ENCODE measurements around the gene LKAAEAR1.

The LKAAEAR1 gene

DNA sequence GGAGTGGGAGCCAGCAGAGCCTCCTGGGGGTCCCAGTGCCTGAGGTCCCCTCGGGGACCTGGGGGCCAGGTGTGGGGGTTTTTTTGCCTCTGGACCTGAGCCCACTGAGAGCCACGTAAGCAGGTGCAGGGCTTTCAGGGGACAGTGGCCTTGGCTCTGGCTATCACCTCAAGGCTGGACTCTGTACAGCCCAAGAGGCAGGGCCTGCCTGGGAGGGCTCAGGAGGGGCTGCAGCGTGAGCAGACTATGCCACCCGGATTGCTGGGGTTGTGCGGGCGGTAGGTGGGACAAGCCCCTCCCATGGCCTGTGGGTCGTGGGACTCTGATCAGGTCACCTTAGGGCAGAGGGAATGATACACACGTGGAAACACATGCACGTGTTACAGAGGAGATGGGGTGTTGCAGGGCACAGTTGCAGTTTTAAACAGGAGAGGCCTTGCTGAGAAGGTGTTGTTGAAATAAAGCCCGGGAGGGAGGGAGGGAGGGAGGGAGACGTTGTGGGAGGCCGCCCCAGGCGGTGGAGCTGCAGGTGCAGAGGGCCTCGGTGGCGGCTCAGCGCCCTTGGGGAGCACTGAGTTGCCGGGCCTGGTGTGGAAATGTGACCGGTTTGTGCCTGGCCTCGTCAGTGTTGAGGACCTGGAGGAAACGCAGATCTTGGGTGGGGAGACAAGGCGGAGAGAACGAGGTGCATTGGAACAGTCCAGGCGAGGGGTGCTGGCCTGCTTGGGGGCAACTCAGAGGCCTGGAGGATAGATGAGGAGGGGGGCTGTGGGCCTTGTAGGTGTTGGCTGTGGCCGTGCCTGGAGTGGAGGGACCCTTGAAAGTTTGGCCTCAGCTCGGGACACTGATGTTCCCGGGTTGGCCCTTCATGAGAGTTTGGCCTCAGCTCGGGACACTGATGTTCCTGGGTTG is 18.9 kb downstream of the LKAAEAR1 start:
- H3K36me3 Mint-ChIP-seq (ENCODE audit: low read depth) = peaks cover 13% of the 10 kb centered on the region
- peak overlapping the region; percentile 53 for H3K27ac Mint-ChIP-seq
- no peak overlapping the region for H3K4me3 Mint-ChIP-seq
- intact Hi-C loops (cut with micrococcal nuclease) = no loop called here
- peaks cover 40% of the 10 kb centered on the region for H3K27me3 Mint-ChIP-seq
- no peaks in the 10 kb centered on the region for H3K9me3 Mint-ChIP-seq
- H3K4me1 Mint-ChIP-seq (ENCODE audit: low read depth) = peaks cover 57% of the 10 kb centered on the region

DNA sequence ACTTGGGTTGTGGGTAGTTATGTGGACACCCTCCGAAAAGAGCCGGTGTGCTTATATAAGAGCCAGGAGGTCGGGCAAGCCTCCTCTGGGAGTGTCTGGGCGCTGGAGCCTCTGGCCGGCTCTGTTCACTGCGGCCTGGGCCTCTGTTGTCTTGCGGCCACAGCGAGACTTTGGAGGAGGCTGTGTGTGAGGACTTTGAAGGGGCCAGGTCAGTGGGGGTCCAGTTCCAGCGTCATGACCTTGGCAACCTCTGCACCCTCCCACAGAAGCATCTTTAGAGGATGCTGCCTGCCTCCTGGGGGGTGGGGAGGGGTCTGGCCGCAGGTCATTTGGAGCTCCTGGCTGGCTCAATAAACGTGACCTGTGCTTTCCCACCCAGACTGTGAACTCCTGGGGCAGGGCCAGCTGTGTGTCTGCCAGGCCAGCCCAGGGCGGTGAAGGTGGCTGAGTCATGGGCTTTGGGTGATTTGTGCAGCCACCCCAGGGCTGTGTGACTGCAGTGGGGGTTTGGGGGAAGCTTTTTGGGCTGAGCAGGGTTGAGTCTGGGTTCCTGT is 20.0 kb downstream of the LKAAEAR1 start:
- peaks cover 13% of the 10 kb centered on the region for H3K36me3 Mint-ChIP-seq (ENCODE audit: low read depth)
- peak overlapping the region; percentile 92 for H3K4me3 Mint-ChIP-seq
- peak overlapping the region; percentile 90 for H3K27ac Mint-ChIP-seq
- H3K4me1 Mint-ChIP-seq (ENCODE audit: low read depth) = peaks cover 57% of the 10 kb centered on the region
- H3K27me3 Mint-ChIP-seq = peaks cover 47% of the 10 kb centered on the region
- no peaks in the 10 kb centered on the region for H3K9me3 Mint-ChIP-seq
- intact Hi-C loops (cut with micrococcal nuclease) = no loop called here

DNA sequence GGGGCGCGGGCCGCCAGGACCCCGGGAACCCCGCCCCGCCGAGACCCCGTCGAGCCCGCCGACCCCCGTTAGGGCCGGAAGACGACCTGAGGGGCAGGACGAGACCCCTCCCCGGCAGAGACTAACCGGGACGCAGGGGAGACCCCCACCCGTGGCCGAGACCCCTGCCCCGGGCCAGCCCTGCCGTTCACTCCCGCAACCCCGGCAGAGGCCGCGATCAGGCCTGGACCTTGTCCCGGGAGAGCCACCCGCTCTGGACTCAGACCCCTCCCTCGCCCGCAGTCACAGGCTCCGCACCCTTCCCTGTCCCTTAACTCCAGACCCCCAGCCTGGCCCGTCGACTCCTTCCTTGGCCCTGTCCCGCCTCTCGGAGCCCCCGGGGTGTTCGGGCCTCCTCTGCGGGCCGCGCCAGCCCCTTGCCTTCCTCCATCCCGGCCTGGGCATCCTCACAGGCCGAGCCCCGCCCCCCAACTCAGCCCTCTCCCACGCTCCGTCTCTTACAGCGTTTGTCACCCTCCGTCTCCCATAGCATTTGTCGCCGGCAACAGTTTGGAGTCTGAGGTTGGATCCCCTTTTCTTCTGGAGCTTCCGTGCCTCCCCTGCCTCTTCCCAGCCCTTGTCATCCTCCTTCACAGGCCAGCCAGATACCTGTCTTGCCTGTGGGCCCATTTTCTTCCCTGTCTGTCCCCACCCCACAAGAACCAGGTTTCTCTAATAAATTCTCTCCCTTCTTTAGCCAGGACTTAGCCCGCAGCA is 20.6 kb downstream of the LKAAEAR1 start:
- Mint-ChIP-seq H3K27ac (peak overlapping the region; percentile 90), H3K36me3 (ENCODE audit: low read depth) (peaks cover 13% of the 10 kb centered on the region), H3K9me3 (no peaks in the 10 kb centered on the region), H3K4me1 (ENCODE audit: low read depth) (peaks cover 57% of the 10 kb centered on the region), H3K27me3 (peaks cover 44% of the 10 kb centered on the region), H3K4me3 (peak overlapping the region; percentile 92)
- intact Hi-C loops (cut with micrococcal nuclease) = loop anchor here (2.0 kb wide), 1 partner anchor 83 kb away; the partner anchor contains the start of gene PRPF6

DNA sequence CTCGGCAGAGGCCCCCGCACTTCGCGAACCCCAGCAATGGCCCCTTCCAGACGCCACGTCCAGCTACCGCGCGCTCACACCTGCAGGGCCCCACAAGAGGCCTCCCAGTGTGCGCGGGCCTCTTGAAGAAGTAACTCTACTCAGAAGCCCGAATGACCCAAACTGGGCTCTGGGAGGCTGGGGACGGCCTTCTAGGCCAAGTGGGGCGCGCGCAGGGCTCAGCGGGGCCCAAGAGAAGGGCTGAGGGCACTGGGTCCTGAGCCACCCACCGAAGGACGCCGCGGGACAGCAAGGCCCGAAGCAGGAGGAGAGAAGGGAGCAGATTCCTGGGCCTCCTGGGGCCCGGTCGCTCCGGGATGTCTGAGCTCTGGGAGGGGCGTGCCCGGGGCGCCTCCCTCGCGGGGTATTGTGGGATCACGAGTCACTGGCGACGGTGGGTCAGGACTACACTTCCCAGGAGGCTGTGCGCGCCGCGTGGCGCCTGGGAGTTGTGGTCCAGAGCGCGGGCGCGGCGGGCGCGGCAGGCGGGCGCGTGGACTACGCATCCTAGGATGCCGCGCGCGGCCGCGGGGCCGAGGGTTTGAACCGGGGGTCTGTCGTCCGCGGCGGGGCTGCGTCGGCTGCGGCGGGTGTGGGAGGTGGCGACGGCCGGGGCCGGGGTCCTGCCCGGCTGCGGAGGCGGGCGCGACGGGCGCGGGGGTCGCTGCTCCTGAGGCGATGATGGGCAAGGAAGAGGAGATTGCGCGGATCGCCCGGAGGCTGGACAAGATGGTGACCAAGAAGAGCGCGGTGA is 21.4 kb downstream of the LKAAEAR1 start, which contains the start of gene TCEA2:
Gene TCEA2, plus strand, starts transcription at position 603 of the 793 bp plus-strand sequence. Its CDS starts 115 bp downstream, at position 718.
- H3K36me3 Mint-ChIP-seq (ENCODE audit: low read depth) = peaks cover 13% of the 10 kb centered on the region
- H3K9me3 Mint-ChIP-seq = no peaks in the 10 kb centered on the region
- H3K27ac Mint-ChIP-seq = peak within 1 kb of the TSS; percentile 90
- H3K27me3 Mint-ChIP-seq = peaks cover 43% of the 10 kb centered on the region
- H3K4me1 Mint-ChIP-seq (ENCODE audit: low read depth) = peaks cover 55% of the 10 kb centered on the region
- H3K4me3 Mint-ChIP-seq = peak within 1 kb of the TSS; percentile 92
- intact Hi-C loops (cut with micrococcal nuclease) = loop anchor here (2.0 kb wide), 1 partner anchor 82 kb away; the partner anchor contains the start of gene PRPF6

DNA sequence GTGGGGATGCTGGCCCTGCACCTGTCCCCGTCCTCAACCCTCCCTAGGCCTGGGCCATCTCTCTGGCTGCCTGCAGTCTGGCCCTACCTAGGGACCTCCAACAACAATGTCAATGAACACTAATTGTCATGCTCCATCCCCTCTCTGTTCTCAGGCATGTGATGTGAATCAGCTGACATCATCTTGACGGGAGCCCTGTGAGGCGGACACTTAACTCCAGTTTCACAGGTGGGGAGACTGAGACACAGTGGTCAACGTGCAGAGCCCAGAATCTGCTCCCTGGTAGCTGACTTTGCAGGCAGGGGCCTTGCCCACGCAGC is 22.0 kb downstream of the LKAAEAR1 start:
- Mint-ChIP-seq H3K36me3 (ENCODE audit: low read depth) (peaks cover 13% of the 10 kb centered on the region), H3K4me1 (ENCODE audit: low read depth) (peaks cover 55% of the 10 kb centered on the region), H3K27me3 (peaks cover 46% of the 10 kb centered on the region), H3K27ac (peak overlapping the region; percentile 90), H3K4me3 (peak overlapping the region; percentile 92), H3K9me3 (no peaks in the 10 kb centered on the region)
- intact Hi-C loops (cut with micrococcal nuclease) = loop anchor here (2.0 kb wide), 1 partner anchor 81 kb away; the partner anchor contains the start of gene PRPF6

DNA sequence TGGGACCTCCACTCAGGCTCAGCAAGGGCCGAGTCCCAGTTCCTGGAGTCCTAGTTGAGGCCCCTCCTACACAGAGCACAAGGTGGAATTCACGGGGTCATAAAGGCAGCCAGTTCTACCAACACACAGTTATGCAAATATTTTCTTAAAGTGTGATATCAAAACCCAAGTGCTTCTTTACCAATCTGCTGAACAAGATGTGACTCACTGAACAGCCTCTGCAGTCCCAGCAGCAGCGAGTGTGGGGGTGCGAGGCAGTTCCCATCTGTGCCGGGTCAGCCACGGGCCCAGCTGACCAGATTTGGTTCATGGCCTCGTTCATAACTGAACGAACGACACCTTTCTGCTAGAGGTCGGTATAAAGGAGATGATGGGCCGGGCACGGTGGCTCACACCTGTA is 25.7 kb downstream of the LKAAEAR1 start:
- intact Hi-C loops (cut with micrococcal nuclease) = no loop called here
- H3K4me3 Mint-ChIP-seq = no peak overlapping the region

DNA sequence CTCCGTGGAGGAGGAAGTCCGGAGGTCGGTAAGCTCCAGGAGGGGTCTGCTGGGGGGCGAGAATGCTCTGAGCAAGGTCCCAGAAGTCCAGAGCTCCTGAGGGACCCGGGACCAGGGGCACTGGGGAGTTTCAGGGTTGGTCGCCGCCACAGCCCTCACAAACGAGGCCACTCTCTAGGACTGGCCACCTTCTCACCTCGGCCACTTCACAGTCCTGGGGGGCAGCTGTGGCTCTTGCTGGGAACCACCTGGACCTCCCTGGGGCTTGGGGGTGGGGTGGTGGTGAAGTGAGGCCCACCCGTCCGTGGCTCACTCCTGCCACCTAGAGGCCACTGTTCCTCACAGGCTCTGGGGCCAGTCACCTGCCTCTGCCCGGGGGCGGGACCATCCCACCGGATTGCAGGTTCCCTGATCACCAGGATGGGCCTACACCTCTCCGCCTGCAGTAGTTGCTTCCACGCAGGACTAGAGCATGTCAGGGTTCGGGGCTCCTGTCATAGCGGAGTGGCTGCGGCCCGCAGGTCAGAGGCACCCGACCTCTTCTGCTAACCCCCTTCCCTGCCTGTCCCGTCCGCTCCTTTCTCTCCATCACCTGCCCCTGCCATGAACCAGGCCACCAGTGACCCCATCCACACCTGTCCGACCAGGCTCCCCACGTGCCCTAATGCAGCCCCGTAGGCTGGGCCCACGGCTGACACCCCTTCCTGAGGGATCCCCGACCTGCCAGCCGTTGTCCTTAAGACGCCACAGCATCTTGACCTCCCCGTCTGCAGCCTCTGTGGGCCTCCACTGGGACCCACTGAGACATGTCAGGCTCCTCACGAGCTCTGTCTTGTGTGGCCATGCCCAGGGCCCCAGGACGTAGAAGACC is 26.3 kb downstream of the LKAAEAR1 start:
- Mint-ChIP-seq H3K4me3 (no peak overlapping the region), H3K27me3 (peaks cover 63% of the 10 kb centered on the region), H3K36me3 (ENCODE audit: low read depth) (peaks cover 2% of the 10 kb centered on the region), H3K9me3 (no peaks in the 10 kb centered on the region), H3K4me1 (ENCODE audit: low read depth) (peaks cover 40% of the 10 kb centered on the region), H3K27ac (peak overlapping the region; percentile 28)
- intact Hi-C loops (cut with micrococcal nuclease) = no loop called here

More for the DNA sequence above, 25.7 kb downstream of the LKAAEAR1 start:
- Mint-ChIP-seq H3K9me3 (no peaks in the 10 kb centered on the region), H3K27me3 (peaks cover 56% of the 10 kb centered on the region), H3K36me3 (ENCODE audit: low read depth) (peaks cover 8% of the 10 kb centered on the region), H3K27ac (peak overlapping the region; percentile 28), H3K4me1 (ENCODE audit: low read depth) (peaks cover 40% of the 10 kb centered on the region)

DNA sequence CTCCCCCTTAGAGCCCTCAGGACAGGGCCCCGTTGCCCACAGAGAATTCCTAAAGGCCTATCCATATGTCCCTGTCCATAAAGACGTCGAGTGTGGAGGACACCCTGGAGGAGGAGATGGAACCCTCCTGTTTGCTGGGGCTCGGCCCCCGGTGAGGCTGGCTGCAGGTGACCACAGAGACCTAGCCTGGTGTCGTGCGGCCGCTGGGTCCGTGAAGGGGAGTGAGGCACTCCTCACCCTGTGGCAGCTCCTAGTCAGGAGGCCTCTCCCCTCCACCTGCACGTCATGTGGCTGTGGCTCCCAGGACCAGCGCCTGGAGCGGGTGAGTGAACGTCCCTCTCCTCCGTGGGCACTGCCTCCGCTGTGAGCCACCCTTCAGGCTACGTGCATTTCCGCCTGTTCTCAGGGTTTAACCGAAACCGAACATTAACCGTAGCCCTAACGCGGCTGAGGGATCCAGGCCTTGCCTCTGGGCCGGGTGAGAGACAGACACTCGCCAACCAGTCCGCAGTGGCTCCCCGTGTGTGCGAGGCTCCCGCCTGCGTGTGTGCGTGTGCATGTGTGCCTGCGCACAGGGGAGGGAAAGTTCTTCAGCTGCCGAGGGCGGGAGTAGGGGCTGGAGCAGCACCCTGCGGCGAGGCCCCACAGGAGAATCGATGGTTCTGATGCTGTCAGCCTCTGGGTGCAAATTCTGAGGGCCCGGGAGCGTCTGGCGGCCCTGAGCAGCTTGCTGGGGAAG is 27.1 kb downstream of the LKAAEAR1 start:
- intact Hi-C loops (cut with micrococcal nuclease) = no loop called here
- peak overlapping the region; percentile 28 for H3K27ac Mint-ChIP-seq

DNA sequence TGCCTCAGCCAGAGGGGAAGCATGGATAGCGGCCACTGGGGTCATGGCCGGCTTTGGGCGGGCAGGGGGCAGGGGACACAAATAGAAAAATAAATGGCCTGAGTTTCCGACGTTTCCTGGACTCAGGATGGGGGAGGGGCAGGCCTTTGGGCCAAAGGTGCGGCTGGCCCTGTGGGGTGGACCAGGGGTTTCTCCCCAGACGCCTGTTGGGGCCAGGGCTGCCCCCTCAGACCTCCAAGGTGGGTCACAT is 27.6 kb downstream of the LKAAEAR1 start:
- H3K36me3 Mint-ChIP-seq (ENCODE audit: low read depth) = no peaks in the 10 kb centered on the region
- H3K27ac Mint-ChIP-seq = no peak overlapping the region
- intact Hi-C loops (cut with micrococcal nuclease) = no loop called here
- H3K4me1 Mint-ChIP-seq (ENCODE audit: low read depth) = peaks cover 33% of the 10 kb centered on the region
- H3K9me3 Mint-ChIP-seq = no peaks in the 10 kb centered on the region
- no peak overlapping the region for H3K4me3 Mint-ChIP-seq
- H3K27me3 Mint-ChIP-seq = peaks cover 76% of the 10 kb centered on the region

More for the DNA sequence above, 27.1 kb downstream of the LKAAEAR1 start:
- Mint-ChIP-seq H3K36me3 (ENCODE audit: low read depth) (no peaks in the 10 kb centered on the region), H3K4me3 (peak overlapping the region; percentile 34), H3K9me3 (no peaks in the 10 kb centered on the region), H3K27me3 (peaks cover 71% of the 10 kb centered on the region), H3K4me1 (ENCODE audit: low read depth) (peaks cover 33% of the 10 kb centered on the region)

DNA sequence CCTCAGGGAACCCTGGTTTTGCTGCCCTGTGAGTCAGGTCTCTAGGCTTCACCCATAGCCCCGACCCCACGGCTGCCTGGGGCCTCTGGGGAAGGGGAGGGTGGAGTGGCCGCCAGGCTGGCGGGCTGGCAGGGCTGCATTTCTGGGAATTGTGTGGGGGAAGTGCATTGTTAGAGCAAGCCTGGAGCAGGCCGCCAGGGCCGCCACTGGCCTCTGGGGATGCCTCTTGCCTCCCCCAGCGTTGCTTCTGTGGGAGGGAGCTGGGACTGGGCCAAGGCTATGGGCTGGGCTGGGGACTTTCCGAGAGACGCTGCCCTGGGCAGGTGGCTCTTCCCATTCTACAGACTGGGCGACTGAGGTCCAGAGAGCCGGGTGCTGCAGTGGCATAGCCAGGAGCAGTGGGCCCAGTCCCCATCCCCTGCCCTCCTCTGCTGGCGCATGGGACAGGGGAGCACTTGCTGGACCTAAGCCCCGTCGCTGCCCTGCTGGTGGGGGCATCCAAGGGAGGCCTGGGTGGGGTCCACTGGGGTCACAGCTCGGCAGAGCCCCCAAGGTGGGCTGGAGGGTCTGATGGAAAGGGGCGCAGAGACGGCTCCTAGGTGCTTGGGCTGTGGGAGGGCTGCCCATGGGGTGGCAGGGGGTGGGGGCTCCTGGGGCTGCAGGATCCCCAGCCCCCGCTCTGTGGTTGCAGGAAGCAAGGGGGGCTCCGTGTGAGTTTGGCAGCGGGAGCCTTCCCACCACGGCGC is 28.1 kb downstream of the LKAAEAR1 start:
- Mint-ChIP-seq H3K4me1 (ENCODE audit: low read depth) (peaks cover 34% of the 10 kb centered on the region), H3K4me3 (no peak overlapping the region), H3K27me3 (peaks cover 81% of the 10 kb centered on the region), H3K9me3 (no peaks in the 10 kb centered on the region), H3K36me3 (ENCODE audit: low read depth) (no peaks in the 10 kb centered on the region), H3K27ac (no peak overlapping the region)
- intact Hi-C loops (cut with micrococcal nuclease) = no loop called here

DNA sequence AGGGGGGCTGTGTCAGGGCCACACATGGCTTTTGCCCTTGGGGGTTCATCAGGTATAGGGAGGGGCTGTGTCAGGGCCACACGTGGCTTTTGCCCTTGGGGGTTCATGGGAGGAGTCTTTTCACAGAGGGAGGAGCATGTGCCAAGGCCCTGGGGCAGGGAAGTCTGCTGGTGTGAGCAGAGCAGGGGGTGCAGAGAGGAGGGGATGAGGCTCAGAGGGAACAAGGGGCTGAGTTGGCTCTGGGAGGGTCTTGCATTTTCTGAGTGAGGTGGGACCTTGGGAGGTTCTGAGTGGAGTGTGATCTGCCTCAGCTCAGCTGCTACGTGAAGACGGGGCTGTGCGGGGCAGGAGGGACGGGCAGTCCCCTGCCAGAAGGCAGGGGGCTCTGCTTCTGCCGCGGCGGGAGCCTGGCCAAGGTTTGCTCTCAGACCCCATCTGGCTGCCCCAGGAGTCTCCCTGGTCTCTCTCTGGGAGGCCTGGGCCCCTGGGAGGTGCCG is 28.8 kb downstream of the LKAAEAR1 start:
- H3K4me3 Mint-ChIP-seq = no peak overlapping the region
- no peaks in the 10 kb centered on the region for H3K36me3 Mint-ChIP-seq (ENCODE audit: low read depth)
- peaks cover 87% of the 10 kb centered on the region for H3K27me3 Mint-ChIP-seq
- no peaks in the 10 kb centered on the region for H3K9me3 Mint-ChIP-seq
- H3K4me1 Mint-ChIP-seq (ENCODE audit: low read depth) = peaks cover 40% of the 10 kb centered on the region
- intact Hi-C loops (cut with micrococcal nuclease) = no loop called here
- H3K27ac Mint-ChIP-seq = no peak overlapping the region
